Psoas muscle (tissue), 8 donors: ENCODE data around the gene AIG1. TPM values are rescaled to one million over a fixed set of nuclear protein-coding genes. Genes with fewer than 3 reads are reported as not detected.

Experiments
- ATAC-seq, 4 donors: fragments of 200-7000 bp; cut with Tn5 transposase; one replicate each; pipeline ENCODE4 v1.9.1; 2020; ENCODE audit warnings: moderate library complexity in 3 of 4, mild to moderate bottlenecking in 2 of 4
- DNase-seq, 2 donors: peaks; one replicate each; pipeline ENCODE4 v3.0.0-alpha.2; 2020
- H3K27ac ChIP-seq: fragments of 200-600 bp; one replicate; pipeline ENCODE4 v1.8.0; 2022
- H3K27me3 ChIP-seq, 3 donors: fragments of 200-600 bp in 1 of 3; one replicate each; pipeline versions ENCODE4 v1.6.1 to v1.8.0; 2013 to 2022; ENCODE audit warnings: low read length in 2 of 3, mild to moderate bottlenecking in 2 of 3, moderate library complexity in 1 of 3; ENCODE audit not compliant: insufficient read depth in 3 of 3
- H3K36me3 ChIP-seq, 2 donors: fragments of 200-600 bp in 1 of 2; one replicate each; pipeline versions ENCODE4 v1.6.1 to v1.8.0; 2013 to 2022; ENCODE audit warnings: low read depth in 1 of 2, mild to moderate bottlenecking in 1 of 2, moderate library complexity in 1 of 2; ENCODE audit not compliant: insufficient read depth in 1 of 2
- H3K4me1 ChIP-seq: fragments of 200-600 bp; one replicate; pipeline ENCODE4 v1.8.0; 2022
- H3K4me3 ChIP-seq: fragments of 200-600 bp; one replicate; pipeline ENCODE4 v1.8.0; 2022; ENCODE audit warnings: mild to moderate bottlenecking
- H3K9me3 ChIP-seq: fragments of 200-600 bp; one replicate; pipeline ENCODE4 v1.8.0; 2022
- WGBS, 3 donors: extraction: QIAGEN DNeasy Blood & Tissue Kit; methylation state at CpG; one replicate each; pipeline versions ENCODE4 v1.1.6 to v1.1.7; 2013; 5-methylcytosine and 5-hydroxymethylcytosine counted together
- intact Hi-C, 2 donors: fragments of 100-400 bp; cut with DNase I; formaldehyde crosslinking; loops; one replicate each; pipeline versions ENCODE4 v1.11.0 to v1.14.2; 2022
- polyA plus RNA-seq, 3 donors: library from polyadenylated mRNA; stranded (reverse); fragments of 200-250 nt; gene quantifications; one replicate each; pipeline ENCODE4 v1.2.3, GENCODE V29; 2013
- total RNA-seq, 4 donors: library from RNA; stranded (reverse); fragmentation: NEBNext Ultra II Directional in 2 of 4; extraction: Animal tissue kit (Norgen Biotek cat#: 25700) in 2 of 4; gene quantifications; one replicate each; pipeline versions ENCODE4 v1.2.1 to v1.2.4, GENCODE V29; 2021 to 2023
- TF ChIP-seq, protein P1 (sequence below): fragments of 200-600 bp; IDR thresholded peaks from one replicate; pipeline ENCODE4 v1.8.0; 2022; ENCODE audit warnings: antibody characterized with exemption
- donor health status: healthy with polysubstance abuse.
- donor health status: DM: no; HTN: no; CAD: no; lungs with moderate emphysema.
- donor health status: Bipolar disorder and iron deficiency.
- donor health status: healthy.
- donor health status: DM: yes; HTN: yes; CAD: no.
- donor health status: DM: no; HTN: no; CAD: no.
- donor health status: DM: no; HTN: no; CAD: no.
- donor health status: DM: yes; HTN: yes; CAD: no.

AIG1 gene
- total and polyA plus RNA-seq, 7 donors = 4.0 to 24.6 (median 5.8) TPM

DNA sequence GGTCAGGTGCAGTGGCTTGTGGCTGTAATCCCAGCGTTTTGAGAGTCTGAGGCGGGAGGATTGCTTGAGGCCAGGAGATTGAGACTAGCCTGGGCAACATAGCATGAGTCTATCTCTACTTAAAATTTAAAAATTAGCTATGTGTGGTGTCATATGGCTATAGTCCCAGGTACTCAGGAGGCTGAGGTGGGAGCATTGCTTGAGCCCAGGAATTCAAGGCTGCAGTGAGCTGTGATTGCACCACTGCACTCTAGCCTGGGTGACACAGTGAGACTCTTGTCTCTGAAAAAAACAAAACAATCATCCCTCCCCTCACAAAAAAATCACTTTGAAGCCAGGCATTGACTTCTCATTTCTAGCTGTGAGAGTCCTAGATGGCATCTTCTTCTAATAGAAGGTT is 32.1 kb downstream of the AIG1 start:
- Histone ChIP-seq H3K27me3 (no peaks in the 10 kb centered on the region), H3K4me3 (no peak overlapping the region), H3K4me1 (no peaks in the 10 kb centered on the region), H3K27ac (no peak overlapping the region), H3K9me3 (no peaks in the 10 kb centered on the region), H3K36me3 (no peaks in the 10 kb centered on the region)
- TF ChIP-seq, protein P1, sequence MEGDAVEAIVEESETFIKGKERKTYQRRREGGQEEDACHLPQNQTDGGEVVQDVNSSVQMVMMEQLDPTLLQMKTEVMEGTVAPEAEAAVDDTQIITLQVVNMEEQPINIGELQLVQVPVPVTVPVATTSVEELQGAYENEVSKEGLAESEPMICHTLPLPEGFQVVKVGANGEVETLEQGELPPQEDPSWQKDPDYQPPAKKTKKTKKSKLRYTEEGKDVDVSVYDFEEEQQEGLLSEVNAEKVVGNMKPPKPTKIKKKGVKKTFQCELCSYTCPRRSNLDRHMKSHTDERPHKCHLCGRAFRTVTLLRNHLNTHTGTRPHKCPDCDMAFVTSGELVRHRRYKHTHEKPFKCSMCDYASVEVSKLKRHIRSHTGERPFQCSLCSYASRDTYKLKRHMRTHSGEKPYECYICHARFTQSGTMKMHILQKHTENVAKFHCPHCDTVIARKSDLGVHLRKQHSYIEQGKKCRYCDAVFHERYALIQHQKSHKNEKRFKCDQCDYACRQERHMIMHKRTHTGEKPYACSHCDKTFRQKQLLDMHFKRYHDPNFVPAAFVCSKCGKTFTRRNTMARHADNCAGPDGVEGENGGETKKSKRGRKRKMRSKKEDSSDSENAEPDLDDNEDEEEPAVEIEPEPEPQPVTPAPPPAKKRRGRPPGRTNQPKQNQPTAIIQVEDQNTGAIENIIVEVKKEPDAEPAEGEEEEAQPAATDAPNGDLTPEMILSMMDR = no peak
- intact Hi-C loops = no loop called here
- 96 to 98% (median 98%) methylated on average over 2 of the region's 2 CpGs for WGBS, 3 donors
- no peak for DNase-seq
- no peak for ATAC-seq

- no peak for ATAC-seq
- H3K4me3 ChIP-seq = no peak overlapping the region
- TF ChIP-seq, protein P1 = no peak
- no peaks in the 10 kb centered on the region for H3K4me1 ChIP-seq
- no peak overlapping the region for H3K27ac ChIP-seq
- intact Hi-C loops = no loop called here
- WGBS, 3 donors = 79 to 80% (median 79%) methylated on average over 2 of the region's 2 CpGs
- DNase-seq = no peak
- no peaks in the 10 kb centered on the region for H3K36me3 ChIP-seq
- H3K27me3 ChIP-seq = no peaks in the 10 kb centered on the region
- no peaks in the 10 kb centered on the region for H3K9me3 ChIP-seq
Measured at GRCh38 chr6:143093290-143093689, 32.6 kb downstream of the AIG1 start.

DNA sequence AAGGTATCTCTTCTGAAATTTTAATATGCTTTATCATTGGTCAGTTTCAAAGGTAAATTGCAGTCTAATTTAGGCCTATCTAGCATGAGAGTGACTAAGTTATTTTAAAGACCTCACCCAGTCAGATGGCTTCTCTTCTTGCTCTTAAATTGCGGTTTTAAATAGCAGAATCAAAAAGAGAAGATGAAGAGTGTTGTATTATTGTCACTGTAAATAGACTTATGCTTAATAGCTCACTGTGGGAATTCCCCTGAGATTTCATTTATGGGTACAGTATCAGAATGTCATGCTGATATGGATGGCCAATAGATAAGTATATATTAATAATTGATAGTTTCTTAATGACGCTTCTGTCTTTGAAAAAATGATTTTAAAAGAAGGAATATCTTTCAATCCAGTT is 35.7 kb downstream of the AIG1 start:
- no peak overlapping the region for H3K4me3 ChIP-seq
- ATAC-seq = no peak
- DNase-seq = no peak
- 90 to 96% (median 95%) methylated on average over 2 of the region's 2 CpGs for WGBS, 3 donors
- H3K4me1 ChIP-seq = no peaks in the 10 kb centered on the region
- intact Hi-C loops = no loop called here
- H3K27ac ChIP-seq = no peak overlapping the region
- no peaks in the 10 kb centered on the region for H3K36me3 ChIP-seq
- TF ChIP-seq, protein P1 = no peak
- no peaks in the 10 kb centered on the region for H3K27me3 ChIP-seq
- H3K9me3 ChIP-seq = no peaks in the 10 kb centered on the region

GRCh38 chr6:143097224-143097795 is 36.6 kb downstream of the AIG1 start:
- Histone ChIP-seq H3K27ac (no peak overlapping the region), H3K4me1 (no peaks in the 10 kb centered on the region), H3K36me3 (no peaks in the 10 kb centered on the region), H3K4me3 (no peak overlapping the region), H3K9me3 (no peaks in the 10 kb centered on the region), H3K27me3 (no peaks in the 10 kb centered on the region)
- ATAC-seq (no peak), DNase-seq (no peak)
- WGBS, 3 donors = 59 to 74% (median 62%) methylated on average over 6 of the region's 6 CpGs
- TF ChIP-seq, protein P1 = no peak
- intact Hi-C loops = no loop called here

GRCh38 chr6:143098054-143098671 is 37.5 kb downstream of the AIG1 start:
- H3K27me3 ChIP-seq = no peaks in the 10 kb centered on the region
- TF ChIP-seq, protein P1 = no peak
- no peaks in the 10 kb centered on the region for H3K36me3 ChIP-seq
- H3K27ac ChIP-seq = no peak overlapping the region
- 65 to 79% (median 65%) methylated on average over 2 of the region's 2 CpGs for WGBS, 3 donors
- intact Hi-C loops = no loop called here
- ATAC-seq (no peak), DNase-seq (no peak)
- no peaks in the 10 kb centered on the region for H3K4me1 ChIP-seq
- H3K9me3 ChIP-seq = no peaks in the 10 kb centered on the region
- H3K4me3 ChIP-seq = no peak overlapping the region
